Colonic mucosa (tissue), 4 donors: Measurements from ENCODE around the gene PATJ. TPM values are rescaled to one million over a fixed set of nuclear protein-coding genes. Genes with fewer than 3 reads are reported as not detected.

ENCODE experiments used
- DNase-seq: peaks from one replicate; pipeline ENCODE4 v3.0.0-alpha.2; 2020
- H3K27ac ChIP-seq: fragments of 200-600 bp; one replicate; pipeline ENCODE4 v1.8.0; 2021
- H3K27me3 ChIP-seq: fragments of 200-600 bp; one replicate; pipeline ENCODE4 v1.8.0; 2021
- H3K36me3 ChIP-seq: fragments of 200-600 bp; one replicate; pipeline ENCODE4 v1.8.0; 2021
- H3K4me1 ChIP-seq: fragments of 200-600 bp; one replicate; pipeline ENCODE4 v1.8.0; 2021; ENCODE audit warnings: mild to moderate bottlenecking
- H3K4me3 ChIP-seq: fragments of 200-600 bp; one replicate; pipeline ENCODE4 v1.8.0; 2021
- H3K9ac ChIP-seq, 2 donors: one replicate each; pipeline ENCODE4 v1.7.0; 2013; ENCODE audit warnings: control low read depth in 2 of 2, low read depth in 2 of 2, low read length in 2 of 2
- H3K9me3 ChIP-seq: fragments of 200-600 bp; one replicate; pipeline ENCODE4 v1.8.0; 2021
- CTCF ChIP-seq: fragments of 200-600 bp; IDR thresholded peaks from one replicate; pipeline ENCODE4 v1.8.0; 2022; ENCODE audit warnings: antibody characterized with exemption, mild to moderate bottlenecking
- intact Hi-C: fragments of 100-400 bp; cut with DNase I; formaldehyde crosslinking; loops from one replicate; pipeline ENCODE4 v1.14.1; 2022
- total RNA-seq, 2 donors: library from RNA; stranded (reverse); fragmentation: NEBNext Ultra II Directional in 1 of 2; extraction: Animal tissue kit (Norgen Biotek cat#: 25700) in 1 of 2; gene quantifications; one replicate each; pipeline ENCODE4 v1.2.1, GENCODE V29; 2021
- donor health status: healthy.
- donor health status: DM: no; HTN: no; CAD: no.
- donor health status: DM: no; HTN: no; CAD: no.

Gene PATJ
- total RNA-seq, 2 donors from 2014 or later: 65.6 to 69.0 TPM

DNA sequence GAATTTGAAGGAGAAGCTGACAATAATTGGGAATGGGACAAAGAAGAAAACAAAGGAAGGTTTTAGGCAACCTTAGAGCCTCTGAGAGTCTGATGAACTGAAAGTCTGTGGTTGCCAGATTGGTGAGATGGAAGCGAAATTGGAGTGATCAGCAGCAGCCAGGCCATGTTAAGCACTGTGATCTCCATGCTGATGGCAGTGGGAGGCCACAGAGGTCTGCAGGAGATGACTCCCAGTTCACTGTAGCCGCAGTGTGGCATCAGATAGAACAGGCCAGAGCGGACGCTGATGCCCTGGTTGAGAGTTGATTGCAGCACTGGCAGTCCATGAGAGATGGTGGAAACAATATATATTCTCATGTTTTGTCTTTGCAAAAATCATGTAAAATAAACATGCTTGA lies 314.9 kb downstream of the PATJ start:
- intact Hi-C loops: no loop called here
- H3K9me3 ChIP-seq: no peaks in the 10 kb centered on the region
- H3K9ac ChIP-seq: no peak overlapping the region
- no peak overlapping the region for H3K27ac ChIP-seq
- no peak for DNase-seq
- H3K4me3 ChIP-seq: no peak overlapping the region
- H3K4me1 ChIP-seq: no peaks in the 10 kb centered on the region
- TF ChIP-seq CTCF: no peak
- H3K27me3 ChIP-seq: no peaks in the 10 kb centered on the region
- no peaks in the 10 kb centered on the region for H3K36me3 ChIP-seq

GRCh38 chr1:62057641-62058290 lies 315.5 kb downstream of the PATJ start:
- TF ChIP-seq CTCF: no peak

DNA sequence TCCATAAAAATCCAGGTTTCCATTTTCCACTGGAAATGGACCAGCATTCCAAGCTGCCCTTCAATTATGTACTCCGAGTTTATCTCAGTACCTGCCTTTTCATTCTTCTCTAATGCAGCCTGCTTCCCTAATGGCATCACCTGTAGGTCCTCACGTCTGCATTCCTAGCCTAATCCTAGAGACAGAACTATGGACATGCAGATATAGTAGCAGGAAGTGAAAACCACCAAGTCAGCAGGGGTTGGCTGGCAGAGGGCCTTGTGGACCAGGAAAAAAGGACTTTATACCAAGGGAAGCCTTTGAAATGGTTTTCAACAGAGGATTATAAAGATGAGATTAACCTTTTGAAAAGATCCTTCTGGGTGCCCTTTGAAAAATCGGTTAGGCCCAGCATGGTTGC lies 316.7 kb downstream of the PATJ start:
- Histone ChIP-seq H3K4me1 (no peaks in the 10 kb centered on the region), H3K27ac (no peak overlapping the region), H3K9me3 (no peaks in the 10 kb centered on the region), H3K9ac (no peak overlapping the region), H3K4me3 (no peak overlapping the region), H3K36me3 (no peaks in the 10 kb centered on the region), H3K27me3 (no peaks in the 10 kb centered on the region)
- DNase-seq: no peak
- TF ChIP-seq CTCF: no peak
- intact Hi-C loops: no loop called here

More at GRCh38 chr1:62057641-62058290, 315.5 kb downstream of the PATJ start:
- intact Hi-C loops: no loop called here
- no peak for DNase-seq
- no peak overlapping the region for H3K27ac ChIP-seq
- H3K9me3 ChIP-seq: no peaks in the 10 kb centered on the region
- H3K4me1 ChIP-seq: no peaks in the 10 kb centered on the region
- no peaks in the 10 kb centered on the region for H3K36me3 ChIP-seq
- no peak overlapping the region for H3K4me3 ChIP-seq
- H3K27me3 ChIP-seq: no peaks in the 10 kb centered on the region
- no peak overlapping the region for H3K9ac ChIP-seq

DNA sequence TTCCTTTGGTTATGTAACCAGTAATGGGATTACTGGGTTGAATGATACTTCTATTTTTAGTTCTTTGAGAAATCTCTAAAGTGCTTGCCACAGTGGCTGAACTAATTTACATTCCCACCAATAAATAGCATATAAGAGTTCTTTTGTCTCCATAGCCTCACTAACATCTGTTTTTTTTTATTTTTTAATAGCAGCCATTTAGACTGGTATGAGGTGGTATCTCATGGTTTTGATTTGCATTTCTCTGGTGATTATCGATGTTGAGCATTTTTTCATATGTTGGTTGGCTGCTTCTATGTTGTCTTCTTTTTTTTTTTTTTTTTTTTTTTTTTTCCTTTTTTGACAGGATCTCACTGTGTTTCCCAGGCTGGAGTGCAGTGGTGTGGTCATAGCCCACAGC lies 319.8 kb downstream of the PATJ start:
- Histone ChIP-seq H3K9me3 (no peaks in the 10 kb centered on the region), H3K36me3 (no peaks in the 10 kb centered on the region), H3K4me3 (no peak overlapping the region), H3K9ac (no peak overlapping the region), H3K27ac (no peak overlapping the region), H3K27me3 (no peaks in the 10 kb centered on the region), H3K4me1 (no peaks in the 10 kb centered on the region)
- TF ChIP-seq CTCF: no peak
- no peak for DNase-seq
- intact Hi-C loops: no loop called here

DNA sequence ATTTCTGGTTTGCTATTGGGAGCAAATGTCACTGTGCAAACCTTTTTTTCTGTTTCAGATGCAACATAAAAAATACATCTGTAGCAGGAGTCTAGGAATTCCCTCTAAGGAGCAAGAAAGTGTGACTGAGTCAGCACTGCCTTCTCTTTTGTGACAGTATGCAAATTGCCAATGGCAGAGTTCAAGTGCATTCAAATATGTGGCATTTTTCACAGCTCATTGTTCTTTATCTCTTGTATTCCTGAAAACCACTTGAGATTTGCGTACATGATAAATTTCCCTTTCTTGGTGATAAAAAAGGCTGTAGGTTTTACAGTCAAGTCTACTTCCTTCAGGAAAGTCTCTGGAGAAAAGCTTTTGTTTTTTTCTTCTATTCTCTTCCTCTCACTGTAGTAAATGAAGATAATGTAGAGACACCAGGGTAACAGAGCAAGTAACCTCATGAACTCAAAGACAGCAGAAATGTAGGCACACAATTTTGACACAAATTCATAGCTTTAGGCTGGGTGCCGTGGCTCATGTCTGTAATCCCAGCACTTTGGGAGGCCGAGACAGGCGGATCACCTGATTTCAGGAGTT lies 322.6 kb downstream of the PATJ start:
- intact Hi-C loops: no loop called here
- no peak for DNase-seq
- no peak for TF ChIP-seq CTCF
- Histone ChIP-seq H3K27me3 (no peaks in the 10 kb centered on the region), H3K9ac (no peak overlapping the region), H3K4me3 (no peak overlapping the region), H3K36me3 (no peaks in the 10 kb centered on the region), H3K4me1 (no peaks in the 10 kb centered on the region), H3K27ac (no peak overlapping the region), H3K9me3 (no peaks in the 10 kb centered on the region)
